HepG2 (cell line): ENCODE data around the gene OGFR. TPM values are rescaled to one million over a fixed set of nuclear protein-coding genes. Genes with fewer than 3 reads are reported as not detected.

Source experiments
- ARNTL ChIP-seq: sonication (generic); formaldehyde crosslinking; IDR thresholded peaks from 2 replicates; pipeline ENCODE4 v1.4.0; 2020; ENCODE audit warnings: mild to moderate bottlenecking, missing genetic modification reagents
- CAMTA2 ChIP-seq: sonication (generic); formaldehyde crosslinking; IDR thresholded peaks from 2 replicates; pipeline ENCODE4 v1.4.0; 2020; ENCODE audit warnings: mild to moderate bottlenecking, missing genetic modification reagents, borderline replicate concordance
- CENPT ChIP-seq: sonication (generic); formaldehyde crosslinking; IDR thresholded peaks from 2 replicates; pipeline ENCODE4 v1.8.0; 2022; ENCODE audit warnings: low read depth, mild to moderate bottlenecking, moderate library complexity, missing genetic modification reagents
- HOXA9 ChIP-seq: sonication (generic); formaldehyde crosslinking; IDR thresholded peaks from 2 replicates; pipeline ENCODE4 v1.8.1; 2022; ENCODE audit warnings: missing genetic modification reagents, mild to moderate bottlenecking, moderate library complexity, borderline replicate concordance
- MIER2 ChIP-seq: IDR thresholded peaks from 2 replicates; pipeline ENCODE4 v1.6.1; 2016; ENCODE audit warnings: missing biosample characterization, missing genetic modification reagents
- NR1H2 ChIP-seq: sonication (generic); formaldehyde crosslinking; IDR thresholded peaks from 2 replicates; pipeline ENCODE4 v1.8.1; 2022; ENCODE audit warnings: low read depth, missing genetic modification reagents, borderline replicate concordance
- TBX3 ChIP-seq: fragments of 450-650 bp; IDR thresholded peaks from 2 replicates; pipeline ENCODE4 v1.6.1; 2017; ENCODE audit warnings: antibody characterized with exemption, mild to moderate bottlenecking, inconsistent platforms, borderline replicate concordance
- ZBTB7B ChIP-seq: sonication (generic); formaldehyde crosslinking; IDR thresholded peaks from 2 replicates; pipeline ENCODE4 v1.4.0; 2020; ENCODE audit warnings: missing genetic modification reagents
- ZNF329 ChIP-seq: sonication (generic); formaldehyde crosslinking; IDR thresholded peaks from 2 replicates; pipeline ENCODE4 v1.9.0; 2021; ENCODE audit warnings: low read depth, mild to moderate bottlenecking, missing genetic modification reagents
- ZNF383 ChIP-seq: sonication (generic); formaldehyde crosslinking; IDR thresholded peaks from 2 replicates; pipeline ENCODE4 v1.4.0; 2020; ENCODE audit warnings: missing genetic modification reagents, mild to moderate bottlenecking, borderline replicate concordance
- ZNF598 ChIP-seq: sonication (generic); formaldehyde crosslinking; IDR thresholded peaks from 2 replicates; pipeline ENCODE4 v1.5.1; 2020; ENCODE audit warnings: mild to moderate bottlenecking, missing genetic modification reagents, borderline replicate concordance
- polyA plus RNA-seq, 8 experiments: library from polyadenylated mRNA; depleted of rRNA in 3 of 8; stranded (reverse) in 7 of 8; unstranded in 1 of 8; fragments of >200 nt; fragmentation: Illumina TruSeq in 4 of 8; extraction: Trizol in 4 of 8; gene quantifications; 2 replicates each; pipeline versions ENCODE4 v1.2.1 to v1.2.3, GENCODE V29; 2011 to 2016; ENCODE audit warnings: low read depth in 4 of 8, missing spikeins in 1 of 8, mixed read lengths in 1 of 8; ENCODE audit not compliant: insufficient read depth in 1 of 8
- total RNA-seq, 5 experiments: library from RNA; depleted of rRNA; stranded (reverse); fragments of >200 nt; fragmentation: Illumina TruSeq; extraction: Trizol; gene quantifications; 2 replicates each; pipeline ENCODE4 v1.2.3, GENCODE V29; 2016; ENCODE audit warnings: low read depth in 1 of 5
- TF ChIP-seq, protein P1 (sequence below): sonication (generic); formaldehyde crosslinking; IDR thresholded peaks from 2 replicates; pipeline ENCODE4 v1.5.1; 2020; ENCODE audit warnings: mild to moderate bottlenecking, missing genetic modification reagents, borderline replicate concordance
- TF ChIP-seq, protein P2 (sequence below): sonication (generic); formaldehyde crosslinking; IDR thresholded peaks from 2 replicates; pipeline ENCODE4 v1.4.0; 2020; ENCODE audit warnings: low read depth, missing genetic modification reagents

Gene OGFR
- total and polyA plus RNA-seq, 2 of the 13 experiments (the other 11 are each of a cell fraction or from before 2014, with no cell fraction given) = 47.7 to 81.8 TPM

DNA sequence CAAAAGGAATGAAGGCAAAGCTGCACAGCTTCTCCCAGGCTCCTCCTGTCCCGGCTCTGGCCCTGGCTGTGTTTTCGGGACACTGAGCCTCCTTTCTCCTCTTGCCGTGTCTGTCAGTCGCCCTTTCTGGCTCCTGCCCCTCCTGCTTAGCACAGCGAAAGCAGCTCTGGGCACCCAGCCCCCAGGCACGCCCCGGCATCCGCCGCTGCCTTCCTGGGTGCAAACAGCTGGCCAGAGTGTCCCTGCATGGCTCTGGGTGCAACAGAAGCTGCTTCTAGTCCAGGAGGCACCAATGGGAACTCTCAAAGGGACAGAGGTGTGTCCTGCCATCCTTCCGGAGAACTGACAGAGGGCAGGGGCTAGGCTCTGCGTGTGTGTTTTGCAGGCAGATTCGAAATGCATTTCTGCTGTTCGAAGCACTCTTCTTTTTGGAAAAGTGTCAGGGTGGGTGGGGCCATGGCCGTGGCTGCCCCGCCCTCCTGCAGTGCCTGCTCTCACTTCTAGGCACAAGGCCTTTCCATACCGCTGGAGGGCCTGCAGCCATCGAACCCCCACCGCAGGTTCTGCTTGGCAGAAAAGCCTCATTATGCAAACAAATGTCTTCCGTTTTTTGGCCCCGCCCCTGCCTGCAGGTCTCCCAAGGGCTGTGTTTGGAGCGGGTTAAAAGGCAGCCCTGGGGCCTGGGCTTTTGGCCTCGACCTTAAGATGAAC, 27.7 kb downstream of the OGFR start (continued):
- TF ChIP-seq MIER2 (no peak), CAMTA2 (CRISPR knock-in tag) (no peak), HOXA9 (CRISPR knock-in tag) (no peak), ZNF598 (CRISPR knock-in tag) (peak; percentile 28; the same call in 1 of the 2 replicates), NR1H2 (CRISPR knock-in tag) (no peak), CENPT (CRISPR knock-in tag) (no peak), ARNTL (CRISPR knock-in tag) (no peak), TBX3 (no peak), ZBTB7B (CRISPR knock-in tag) (no peak), ZNF383 (CRISPR knock-in tag) (no peak), ZNF329 (CRISPR knock-in tag) (no peak)
- TF ChIP-seq, protein P1, sequence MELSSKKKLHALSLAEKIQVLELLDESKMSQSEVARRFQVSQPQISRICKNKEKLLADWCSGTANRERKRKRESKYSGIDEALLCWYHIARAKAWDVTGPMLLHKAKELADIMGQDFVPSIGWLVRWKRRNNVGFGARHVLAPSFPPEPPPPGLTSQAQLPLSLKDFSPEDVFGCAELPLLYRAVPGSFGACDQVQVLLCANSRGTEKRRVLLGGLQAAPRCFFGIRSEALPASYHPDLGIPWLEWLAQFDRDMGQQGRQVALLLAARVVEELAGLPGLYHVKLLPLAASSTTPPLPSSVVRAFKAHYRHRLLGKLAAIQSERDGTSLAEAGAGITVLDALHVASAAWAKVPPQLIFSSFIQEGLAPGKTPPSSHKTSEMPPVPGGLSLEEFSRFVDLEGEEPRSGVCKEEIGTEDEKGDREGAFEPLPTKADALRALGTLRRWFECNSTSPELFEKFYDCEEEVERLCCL (CRISPR knock-in tag) = no peak
- TF ChIP-seq, protein P2, sequence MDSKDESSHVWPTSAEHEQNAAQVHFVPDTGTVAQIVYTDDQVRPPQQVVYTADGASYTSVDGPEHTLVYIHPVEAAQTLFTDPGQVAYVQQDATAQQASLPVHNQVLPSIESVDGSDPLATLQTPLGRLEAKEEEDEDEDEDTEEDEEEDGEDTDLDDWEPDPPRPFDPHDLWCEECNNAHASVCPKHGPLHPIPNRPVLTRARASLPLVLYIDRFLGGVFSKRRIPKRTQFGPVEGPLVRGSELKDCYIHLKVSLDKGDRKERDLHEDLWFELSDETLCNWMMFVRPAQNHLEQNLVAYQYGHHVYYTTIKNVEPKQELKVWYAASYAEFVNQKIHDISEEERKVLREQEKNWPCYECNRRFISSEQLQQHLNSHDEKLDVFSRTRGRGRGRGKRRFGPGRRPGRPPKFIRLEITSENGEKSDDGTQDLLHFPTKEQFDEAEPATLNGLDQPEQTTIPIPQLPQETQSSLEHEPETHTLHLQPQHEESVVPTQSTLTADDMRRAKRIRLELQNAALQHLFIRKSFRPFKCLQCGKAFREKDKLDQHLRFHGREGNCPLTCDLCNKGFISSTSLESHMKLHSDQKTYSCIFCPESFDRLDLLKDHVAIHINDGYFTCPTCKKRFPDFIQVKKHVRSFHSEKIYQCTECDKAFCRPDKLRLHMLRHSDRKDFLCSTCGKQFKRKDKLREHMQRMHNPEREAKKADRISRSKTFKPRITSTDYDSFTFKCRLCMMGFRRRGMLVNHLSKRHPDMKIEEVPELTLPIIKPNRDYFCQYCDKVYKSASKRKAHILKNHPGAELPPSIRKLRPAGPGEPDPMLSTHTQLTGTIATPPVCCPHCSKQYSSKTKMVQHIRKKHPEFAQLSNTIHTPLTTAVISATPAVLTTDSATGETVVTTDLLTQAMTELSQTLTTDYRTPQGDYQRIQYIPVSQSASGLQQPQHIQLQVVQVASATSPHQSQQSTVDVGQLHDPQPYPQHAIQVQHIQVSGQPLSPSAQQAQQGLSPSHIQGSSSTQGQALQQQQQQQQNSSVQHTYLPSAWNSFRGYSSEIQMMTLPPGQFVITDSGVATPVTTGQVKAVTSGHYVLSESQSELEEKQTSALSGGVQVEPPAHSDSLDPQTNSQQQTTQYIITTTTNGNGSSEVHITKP = no peak
